Stimulated activated CD4-positive, alpha-beta T cell treated with anti-CD3 and anti-CD28 coated beads, Interleukin-15, amount 100 ng/mL, for 24 hours (primary cell): ENCODE measurements around the gene SLC29A3.

Source experiments
- DNase-seq: peaks from one replicate; pipeline ENCODE4 v3.0.0-alpha.2; 2020

SLC29A3 gene

DNA sequence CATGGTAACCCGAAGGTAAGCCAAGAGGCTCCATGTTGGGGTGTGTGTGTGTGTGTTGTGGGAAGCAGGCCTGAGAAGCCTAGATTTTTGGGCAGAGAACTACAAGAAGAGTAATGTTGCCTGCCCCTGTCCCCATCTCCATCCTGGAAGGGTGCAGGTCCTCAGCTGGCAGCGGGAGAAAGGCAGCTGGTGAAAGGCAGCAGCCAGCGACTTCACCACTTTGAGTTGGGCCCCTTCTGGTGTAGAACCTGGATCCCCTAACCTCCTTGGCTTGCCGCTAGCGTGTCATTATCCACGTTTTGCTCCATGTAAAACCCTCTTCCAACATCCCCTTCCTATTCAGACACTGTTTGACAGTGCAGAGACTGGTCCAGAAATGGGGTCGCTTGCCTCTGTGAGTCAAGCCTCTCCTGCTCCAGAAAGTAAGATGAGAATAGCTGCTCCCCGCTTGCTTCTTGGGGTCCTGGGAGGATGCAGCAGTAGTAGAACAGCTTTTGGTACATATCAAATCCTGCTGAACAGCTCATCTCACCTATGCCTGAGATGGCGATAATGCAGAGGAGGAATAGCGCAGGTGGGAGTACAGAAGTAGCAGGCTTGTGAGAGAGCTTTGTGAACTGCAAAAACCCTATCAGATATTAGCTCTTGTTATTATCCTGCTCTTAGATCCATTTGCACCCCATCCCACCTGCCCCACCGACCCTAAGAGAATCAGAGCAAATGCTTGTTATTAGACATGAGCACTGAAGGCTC is 55.6 kb downstream of the SLC29A3 start:
- no peak for DNase-seq

DNA sequence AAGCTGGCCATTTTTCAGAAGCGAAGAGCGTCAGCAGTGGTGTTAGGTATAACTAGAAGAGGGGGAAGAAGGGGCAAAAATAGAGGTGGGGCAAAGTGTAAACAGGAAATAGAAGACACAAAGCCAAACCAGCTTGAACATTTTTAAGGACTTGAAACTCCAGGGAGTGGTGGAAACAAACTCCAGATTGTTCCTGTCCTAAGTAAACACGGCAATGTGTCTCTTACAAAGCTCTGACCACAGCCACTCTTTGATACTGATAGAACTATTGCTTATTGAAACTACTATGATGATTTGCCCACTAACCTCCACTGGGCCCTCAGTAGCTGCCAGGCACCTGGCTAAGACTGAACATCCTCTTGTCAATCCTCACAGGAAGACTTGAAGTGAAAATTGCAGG is 56.9 kb downstream of the SLC29A3 start:
- no peak for DNase-seq

DNA sequence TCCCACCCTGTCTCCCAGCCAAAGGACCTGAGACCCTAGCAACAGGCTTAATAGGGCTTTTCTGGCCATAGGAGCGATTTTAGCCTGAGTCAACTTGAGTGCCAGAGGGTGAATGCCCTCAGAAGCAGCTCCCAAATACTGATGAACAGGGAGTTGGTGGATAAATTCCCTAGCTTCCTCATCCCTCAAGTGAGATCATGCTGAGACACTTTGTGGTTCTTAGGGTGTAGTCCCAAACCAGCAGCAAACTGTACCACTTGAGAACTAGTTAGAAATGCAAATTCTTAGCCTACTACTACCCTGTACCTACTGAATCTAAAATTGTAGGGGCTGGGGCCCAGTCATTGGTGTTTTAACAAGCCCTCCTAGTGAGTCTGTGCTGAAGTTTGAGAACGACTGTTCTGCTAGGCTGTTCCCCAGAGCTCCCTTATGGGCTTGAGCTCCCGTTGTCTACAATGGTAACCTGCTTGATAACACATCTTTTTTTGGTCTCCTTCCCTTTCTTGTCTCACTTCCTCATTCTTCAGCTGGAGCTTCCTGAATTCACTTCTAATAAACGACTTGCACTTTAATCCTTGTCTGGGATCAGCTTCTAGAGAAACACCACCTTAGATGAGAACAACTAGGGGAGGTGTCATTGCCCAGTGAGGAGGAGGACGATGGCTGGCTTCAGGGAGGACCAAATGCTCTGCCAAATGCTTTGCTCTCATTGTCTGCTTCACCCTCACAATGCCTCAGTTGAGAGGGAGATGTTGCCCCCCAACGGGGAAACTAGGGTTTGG is 59.5 kb downstream of the SLC29A3 start:
- DNase-seq = no peak

DNA sequence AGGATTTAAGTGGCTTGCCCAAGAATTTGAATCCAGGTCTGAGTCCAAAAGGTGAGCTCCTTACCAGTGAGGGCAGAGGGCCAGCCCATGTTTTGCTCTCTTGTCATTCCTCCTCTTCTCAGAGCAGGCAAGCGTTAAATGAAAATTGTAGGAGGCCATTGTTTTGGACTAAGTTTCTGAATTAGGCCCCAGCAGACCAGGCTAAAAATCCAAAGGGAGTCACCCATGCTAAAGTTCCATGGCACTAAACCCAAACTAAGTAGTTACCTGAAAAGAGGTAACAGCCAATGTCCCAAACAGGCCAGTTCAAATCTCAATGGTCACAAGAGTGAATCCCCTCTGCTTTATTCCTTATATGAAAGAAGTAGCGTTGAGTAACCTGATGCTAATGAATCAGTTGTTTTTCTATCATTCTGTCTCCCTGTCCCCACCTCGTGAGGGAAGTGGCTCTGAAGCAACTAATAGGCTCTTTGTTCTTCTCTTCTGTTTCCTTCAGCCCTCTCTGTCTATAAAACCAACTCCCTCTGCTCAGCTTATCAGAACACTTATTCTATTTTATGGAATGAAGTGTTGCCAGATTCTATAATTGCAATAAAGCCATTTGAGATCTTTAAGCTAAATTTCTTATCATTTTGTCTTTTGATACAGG is 60.2 kb downstream of the SLC29A3 start:
- DNase-seq = no peak

DNA sequence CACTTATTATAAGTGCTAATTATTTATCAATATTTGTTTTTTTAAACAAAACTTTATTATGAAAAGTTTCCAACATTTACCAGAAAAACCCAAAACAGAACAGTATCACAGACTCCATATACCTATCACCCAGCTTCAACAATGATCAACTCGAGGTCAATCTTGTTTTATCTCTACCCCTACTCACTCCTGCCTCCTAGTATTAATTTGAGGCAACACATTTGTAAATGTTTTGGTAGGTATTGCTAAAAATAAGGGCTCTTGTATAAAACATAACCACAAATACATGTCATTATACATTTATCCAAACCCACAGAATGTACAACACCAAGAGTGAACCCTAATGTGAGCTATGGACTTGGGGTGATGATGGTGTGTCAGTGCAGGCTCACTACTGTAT is 61.8 kb downstream of the SLC29A3 start:
- no peak for DNase-seq

DNA sequence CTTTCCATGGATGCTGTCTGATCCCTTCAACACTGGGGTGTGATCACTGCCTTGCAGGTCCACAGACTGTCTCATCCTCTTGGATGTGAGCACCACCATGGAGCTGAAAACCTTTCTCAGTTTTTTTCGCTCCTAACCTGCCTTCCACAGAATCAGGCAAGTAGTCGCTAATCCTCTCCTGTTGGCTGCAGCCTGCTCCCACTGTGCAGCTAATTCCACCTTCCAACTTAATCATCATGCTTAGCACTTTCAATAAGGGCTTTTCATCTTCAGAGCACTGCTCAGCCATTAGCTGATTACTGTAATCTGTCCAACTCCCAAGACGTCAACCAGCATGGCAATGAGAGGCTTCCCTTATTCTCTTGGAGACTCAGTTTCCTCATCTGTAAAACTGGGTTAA is 62.6 kb downstream of the SLC29A3 start:
- DNase-seq = no peak

DNA sequence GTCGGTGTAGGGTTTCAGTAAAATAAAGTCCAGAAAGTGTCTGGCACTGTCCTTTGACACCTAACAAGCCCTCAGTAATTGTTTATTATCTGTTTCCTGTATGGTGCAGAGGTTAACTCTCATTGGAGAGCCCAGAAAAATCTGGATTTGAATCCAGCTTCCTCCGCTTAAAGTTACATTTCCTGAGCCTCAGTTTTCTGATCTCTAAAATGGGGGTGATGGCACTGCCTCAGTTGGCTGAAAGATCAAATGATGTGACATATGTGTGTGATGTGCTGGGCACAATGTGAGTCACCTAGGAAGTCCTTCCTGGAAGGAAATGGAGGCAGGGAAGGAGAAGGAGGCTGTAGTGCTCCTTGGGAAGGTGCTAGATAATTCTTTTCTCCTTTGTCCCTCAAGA is 63.0 kb downstream of the SLC29A3 start:
- DNase-seq = no peak

DNA sequence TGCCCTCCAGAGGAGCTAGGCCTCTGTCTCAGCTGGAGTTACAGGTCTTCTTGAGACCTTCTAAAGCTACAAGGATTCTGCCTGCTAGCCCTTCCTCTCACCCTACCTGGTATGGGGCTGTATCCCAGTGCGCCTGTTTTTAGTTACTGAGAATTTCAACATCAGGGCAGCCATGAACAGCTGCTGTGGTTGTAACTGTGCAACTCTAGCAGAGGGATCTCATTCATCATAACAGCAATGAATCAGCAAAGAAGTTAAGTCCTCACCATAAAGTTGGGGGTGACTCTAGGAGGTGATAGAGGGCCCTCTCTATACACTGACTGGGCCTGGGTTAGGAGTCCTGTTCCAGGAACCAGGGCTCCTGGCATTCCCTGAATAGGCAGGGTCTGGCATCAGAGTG is 63.7 kb downstream of the SLC29A3 start:
- DNase-seq = no peak

DNA sequence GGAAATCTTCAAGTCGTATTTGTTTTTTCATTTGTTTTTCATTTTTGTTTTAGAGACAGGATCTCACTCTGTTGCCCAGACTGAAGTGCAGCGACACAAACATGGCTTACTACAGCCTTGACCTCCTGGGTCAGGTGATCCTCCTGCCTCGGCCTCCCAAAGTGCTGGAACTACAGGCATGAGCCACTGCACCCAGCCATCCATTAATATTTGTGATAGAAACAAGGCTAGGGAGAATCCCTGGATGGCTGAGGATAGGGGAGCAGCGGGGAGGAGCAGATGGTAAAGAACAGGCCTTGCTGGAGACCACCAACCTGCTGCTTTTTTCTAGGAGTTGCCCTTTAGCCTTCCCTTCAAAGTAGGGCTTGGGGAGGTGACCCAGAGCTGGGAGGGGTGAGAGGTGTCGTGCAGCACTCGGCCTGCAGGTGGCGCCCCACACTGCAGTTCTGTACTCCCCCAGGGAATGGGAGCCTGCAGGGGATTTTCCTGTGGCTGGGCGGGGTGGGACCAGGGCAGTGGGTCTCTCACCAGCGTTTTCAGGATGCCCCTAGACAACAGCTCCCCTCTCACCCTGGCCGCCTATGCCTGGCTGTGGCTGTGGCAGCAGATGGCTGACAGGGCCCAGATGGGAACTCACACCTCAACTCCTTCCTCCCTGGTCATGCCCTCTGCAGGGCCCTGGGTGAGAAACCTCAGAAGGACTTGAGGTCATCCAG is 65.1 kb downstream of the SLC29A3 start:
- DNase-seq = peak; percentile 81

DNA sequence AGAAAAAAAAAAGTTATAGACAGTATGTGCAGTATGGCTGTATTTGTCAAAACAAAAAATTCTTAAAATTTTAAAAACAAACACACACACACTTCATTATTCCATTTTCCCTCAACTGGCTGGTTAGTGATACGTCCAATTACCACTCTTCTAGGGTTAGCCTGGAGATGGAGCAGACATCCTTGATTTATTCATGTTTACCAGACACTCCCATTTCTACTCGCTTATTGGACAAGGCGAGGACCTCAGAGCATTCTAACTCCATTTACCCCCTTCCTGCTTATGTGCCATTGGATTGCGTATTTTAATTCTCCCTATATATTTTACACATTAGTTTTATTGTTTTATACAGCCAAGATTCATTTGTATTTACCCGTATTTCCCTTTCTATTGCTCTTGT is 69.1 kb downstream of the SLC29A3 start:
- no peak for DNase-seq

DNA sequence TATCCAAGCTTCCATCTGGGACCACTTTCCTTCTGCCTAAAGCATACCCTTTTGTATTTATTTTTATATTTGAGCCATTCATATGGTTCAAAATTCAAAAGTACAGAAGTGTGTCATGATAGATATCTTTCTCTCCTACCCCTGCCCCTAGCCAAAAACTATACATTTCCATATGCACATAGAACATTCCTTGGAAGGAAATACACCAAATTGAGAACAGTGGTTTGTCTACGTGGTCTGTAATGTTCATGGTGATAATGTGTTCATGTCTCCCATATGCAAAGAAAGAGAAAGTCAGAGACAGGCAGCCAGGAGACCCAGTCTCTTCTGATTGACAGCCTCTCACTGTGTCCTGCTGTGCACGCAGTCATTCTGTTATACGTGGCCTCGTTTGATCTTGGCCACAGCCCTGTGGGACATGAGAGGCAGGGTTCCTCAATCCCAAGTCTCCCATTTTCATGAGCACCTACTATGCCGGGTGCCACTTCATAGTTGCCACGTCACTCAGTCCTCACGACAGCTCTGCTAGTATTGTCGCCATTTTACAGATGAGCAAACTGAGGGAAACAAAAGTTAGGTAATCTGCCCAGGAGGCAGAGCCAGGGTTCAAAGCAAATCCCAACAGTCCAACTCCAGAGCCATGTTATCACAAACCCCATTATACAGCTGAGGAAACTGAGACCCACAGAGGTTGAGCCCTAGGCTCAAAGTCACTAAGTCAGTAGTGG is 69.7 kb downstream of the SLC29A3 start:
- no peak for DNase-seq

DNA sequence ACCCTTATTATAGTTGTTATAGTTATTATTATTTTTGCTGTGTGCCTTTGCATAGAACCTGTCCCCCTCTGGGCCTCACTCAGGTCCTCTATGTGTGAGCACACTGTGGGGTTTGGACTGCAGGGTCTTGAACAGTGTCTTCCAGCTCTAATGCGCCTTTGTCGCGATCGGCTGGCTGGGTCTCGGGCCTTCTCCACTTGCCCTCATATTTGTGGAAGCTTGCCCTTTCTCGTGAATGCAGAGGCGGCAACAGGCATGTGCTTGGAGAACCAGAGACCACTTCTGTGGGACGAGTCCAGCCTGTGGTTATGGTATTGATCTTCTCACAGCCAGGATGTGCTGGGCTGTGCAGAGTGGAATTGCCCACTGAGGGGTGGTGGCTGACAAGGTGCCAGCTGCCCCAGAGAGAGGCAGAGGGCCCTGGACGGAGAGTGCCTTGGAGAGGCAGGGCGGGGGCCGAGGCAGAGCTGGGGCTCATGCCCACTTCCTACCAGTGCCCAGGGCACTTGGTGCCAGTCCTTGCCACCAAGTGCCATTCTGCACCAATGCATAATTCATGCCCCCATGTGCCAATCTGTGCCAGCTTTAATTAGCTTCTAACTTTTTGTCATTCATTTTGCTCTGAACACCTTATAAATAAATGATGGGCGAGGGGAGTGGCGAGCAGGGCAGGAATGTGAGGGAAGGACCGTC is 70.9 kb downstream of the SLC29A3 start:
- no peak for DNase-seq

DNA sequence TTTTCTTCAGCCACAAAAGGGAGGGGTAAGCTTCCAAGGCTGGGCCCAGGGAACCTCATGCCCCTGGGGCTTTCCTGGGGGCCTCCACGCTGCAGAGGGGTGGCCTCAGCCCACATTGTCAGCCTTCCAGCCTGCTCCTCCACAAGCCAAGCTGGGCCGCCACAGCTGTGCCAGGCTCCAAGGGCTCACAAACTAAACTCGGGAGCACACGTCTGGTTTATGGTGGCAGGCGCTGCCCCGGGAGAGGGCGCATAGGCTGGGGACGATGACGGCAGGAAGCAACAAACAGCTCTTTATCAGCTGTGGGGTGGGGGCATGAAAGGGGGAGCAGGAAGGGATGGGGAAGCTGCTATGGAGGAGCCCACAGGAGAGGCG is 71.4 kb downstream of the SLC29A3 start:
- DNase-seq = no peak

DNA sequence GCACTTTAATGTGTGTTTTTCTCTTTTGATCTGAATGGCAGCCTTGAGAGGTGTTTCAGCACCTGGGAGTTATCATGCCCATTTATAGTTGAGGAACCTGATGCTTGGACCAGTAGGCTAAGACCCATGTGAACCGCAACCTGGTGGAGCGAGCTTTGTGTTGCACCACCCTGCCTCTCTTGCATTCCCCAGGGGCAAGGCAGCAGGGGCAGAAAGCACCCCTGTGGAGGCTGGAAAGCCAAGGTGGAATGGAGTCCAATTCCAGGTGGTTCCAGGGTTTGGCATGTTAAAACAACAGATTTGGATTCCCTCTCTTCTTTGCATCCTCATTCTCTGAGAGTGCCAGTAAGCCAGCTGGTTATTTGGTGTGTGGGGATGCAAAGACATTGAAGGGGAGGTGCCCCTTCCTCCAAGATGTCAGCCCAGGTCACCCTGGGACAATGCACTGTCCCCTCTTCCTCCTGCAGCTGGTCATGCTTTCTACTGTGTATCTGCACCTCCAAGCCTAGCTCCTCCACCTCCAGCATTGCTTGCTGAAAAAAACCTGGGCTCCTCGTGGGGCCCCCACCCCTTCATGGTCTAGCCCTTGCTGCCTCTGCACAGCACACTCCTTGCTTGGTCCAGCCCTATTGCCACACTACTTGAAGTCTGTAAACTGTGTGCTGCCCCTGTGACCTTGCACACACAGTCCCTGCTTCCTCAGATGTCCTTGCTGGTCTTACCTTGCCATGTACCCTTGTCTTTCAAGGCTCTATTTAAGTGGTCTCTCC is 72.0 kb downstream of the SLC29A3 start:
- DNase-seq = no peak

DNA sequence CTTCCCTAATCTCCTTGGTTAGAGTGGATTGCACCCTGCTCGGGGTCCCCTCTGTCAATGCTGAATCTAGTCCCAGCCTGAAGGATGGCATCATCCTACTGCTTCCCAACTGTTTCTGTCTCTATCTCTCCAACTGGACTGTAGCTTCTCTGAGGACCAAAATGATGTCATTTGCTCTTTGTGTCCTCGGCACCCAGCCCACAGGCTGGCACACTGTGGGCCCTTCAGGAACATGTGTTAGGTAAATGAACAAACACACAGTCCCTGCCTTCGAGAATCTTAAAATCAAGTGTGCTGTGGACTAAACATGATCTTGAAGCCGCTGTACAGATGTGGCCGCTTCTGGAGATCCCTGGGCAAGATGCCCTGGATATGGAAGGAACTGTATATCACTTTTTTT is 72.6 kb downstream of the SLC29A3 start:
- DNase-seq = no peak

DNA sequence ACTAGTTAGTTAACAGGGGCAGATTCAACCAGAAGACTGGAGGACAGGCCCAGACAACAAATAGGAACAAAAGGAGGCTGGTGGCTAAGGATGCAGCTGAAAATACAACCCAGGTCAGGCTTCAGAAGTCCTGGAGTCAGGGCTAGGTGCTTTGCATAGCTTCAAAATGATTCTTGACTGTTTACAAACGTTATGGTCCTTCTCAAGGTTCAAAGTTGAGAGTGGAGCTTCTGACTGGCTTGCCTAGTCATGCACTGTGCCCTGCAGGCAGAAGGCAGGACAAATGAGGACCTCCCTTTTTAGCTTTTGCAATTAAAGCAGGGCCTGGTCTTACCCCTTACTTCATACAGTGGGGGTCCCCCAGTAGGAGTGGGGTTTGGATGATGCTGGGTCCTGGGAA is 73.2 kb downstream of the SLC29A3 start:
- no peak for DNase-seq

DNA sequence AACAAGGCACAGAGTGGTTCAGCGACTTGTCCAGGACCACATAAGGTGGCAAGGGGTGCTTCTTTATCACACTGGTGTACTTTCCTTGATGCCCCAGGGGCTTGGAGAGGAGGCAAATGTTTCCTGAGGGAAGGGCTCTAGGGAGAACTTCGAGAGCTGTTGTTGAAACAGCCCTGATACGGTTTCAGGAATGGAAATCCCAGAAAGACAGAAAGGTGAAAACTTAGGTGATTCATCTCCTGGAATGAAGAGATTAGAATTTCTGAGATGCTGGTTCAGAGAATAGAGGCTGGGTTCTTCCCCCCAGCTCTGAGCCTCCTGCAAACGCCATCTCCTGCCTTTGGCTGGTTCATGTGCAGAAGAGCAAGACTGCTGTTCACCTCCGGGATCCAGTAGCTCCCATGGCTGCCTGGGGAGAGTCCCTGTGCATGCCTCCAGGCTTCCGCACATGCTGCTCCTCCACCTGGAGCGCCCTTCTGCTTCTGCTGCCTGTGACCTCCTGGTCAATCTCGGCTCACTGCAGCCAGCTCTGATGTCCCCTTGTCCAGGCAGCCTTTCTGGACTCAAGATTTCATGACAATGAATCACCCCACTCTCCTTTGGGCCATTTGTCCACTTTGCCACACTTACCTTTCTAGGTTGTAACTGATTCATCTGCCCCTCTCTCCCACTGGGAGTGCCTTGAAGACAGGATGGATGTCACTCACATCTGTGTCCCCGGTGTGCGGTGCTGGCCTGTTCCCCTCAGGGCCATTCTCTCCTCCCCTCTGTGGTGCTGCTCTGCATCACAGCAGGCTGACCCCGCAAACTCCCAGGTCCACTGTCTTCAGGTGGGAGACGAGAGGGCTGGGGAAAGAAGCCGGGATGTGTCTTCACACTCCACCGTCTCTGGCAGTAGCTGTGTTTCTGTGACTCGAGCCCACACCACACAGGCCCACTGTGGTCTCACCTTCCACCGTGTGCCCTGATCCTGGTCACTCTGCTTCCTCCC is 74.0 kb downstream of the SLC29A3 start:
- no peak for DNase-seq

DNA sequence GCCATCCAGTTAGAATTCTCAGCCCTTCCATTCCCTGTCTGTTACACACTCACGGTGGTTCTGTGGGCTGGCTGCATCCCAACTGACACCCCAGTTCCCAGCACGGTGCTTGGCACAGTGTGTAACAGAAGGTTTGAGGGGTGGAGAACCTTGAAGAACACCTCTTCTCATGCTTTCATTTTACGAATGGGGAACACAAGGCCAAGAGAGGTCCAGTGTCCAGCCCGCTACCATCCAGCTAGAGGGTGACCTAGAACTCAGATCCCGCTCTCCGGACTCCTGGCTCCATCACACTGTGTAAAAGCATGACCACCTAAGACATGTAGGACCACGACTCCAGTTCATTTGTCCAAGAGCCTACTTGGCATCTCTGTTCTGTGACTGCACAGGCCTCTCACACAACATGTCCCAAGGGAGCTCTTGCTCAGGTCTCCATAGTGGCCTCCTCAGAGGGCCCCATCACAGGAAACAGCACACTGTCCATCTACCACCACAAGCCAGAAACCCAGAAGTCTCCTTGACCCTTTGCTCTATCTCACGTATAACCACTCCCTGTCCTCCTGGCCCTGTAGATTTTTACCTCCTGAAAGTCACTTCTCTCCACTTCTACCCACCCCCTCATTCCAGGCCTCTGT is 74.9 kb downstream of the SLC29A3 start:
- DNase-seq = no peak

DNA sequence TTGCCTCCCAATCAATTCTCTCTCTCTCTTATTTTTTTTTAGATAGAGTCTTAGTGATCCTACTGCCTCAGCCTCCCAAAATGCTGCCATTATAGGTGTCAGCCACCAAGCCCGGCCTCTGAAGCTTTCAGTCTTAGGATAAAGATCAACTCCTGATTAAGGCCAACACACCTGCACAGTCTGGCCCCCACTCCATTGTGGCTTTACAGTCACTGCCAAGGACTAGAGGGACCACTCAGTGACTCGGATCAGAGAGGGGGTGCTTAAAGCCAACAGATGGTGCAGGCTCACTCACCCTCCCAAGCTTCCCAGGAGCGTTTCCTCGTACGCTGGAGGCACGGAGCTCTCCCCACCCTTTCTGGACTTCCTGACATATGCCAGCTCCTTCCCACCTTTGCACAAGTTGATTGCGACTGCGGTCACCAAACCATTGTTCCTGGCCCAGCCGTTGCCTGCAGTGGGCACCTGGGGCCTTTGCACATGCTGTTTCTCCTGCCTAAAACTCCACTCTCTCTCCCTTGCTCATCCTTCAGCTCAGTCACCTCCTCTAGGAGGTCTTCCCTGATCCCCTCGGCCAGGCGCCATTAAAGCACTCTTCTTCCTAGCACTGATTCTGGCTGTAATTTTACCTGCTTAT is 76.0 kb downstream of the SLC29A3 start:
- no peak for DNase-seq
